HCT116 (cell line): ENCODE results near the gene MUC5B. TPM values are rescaled to one million over a fixed set of nuclear protein-coding genes. Genes with fewer than 3 reads are reported as not detected.

Source experiments
- ATAC-seq: fragments of 200-7000 bp; cut with Tn5 transposase; 2 replicates; pipeline ENCODE4 v1.9.1; 2020; ENCODE audit warnings: mild to moderate bottlenecking, moderate library complexity
- BruUV-seq: library from RNA; stranded (reverse); fragments of 400-500 nt; replicated peaks from 2 replicates; lab custom pipeline; 2021; lab: Mats Ljungman, UMichigan
- CTCF ChIA-PET: fragments of 300-600 bp; sonication (Branson Sonifier 250); formaldehyde crosslinking; loops from one replicate; lab custom pipeline; 2021; ENCODE audit warnings: antibody characterized with exemption; lab: Charles Lee
- POLR2A ChIA-PET: fragments of 300-600, 350-600 bp; sonication (Branson Sonifier 250); formaldehyde crosslinking; loops from one replicate; lab custom pipeline; 2021; ENCODE audit warnings: antibody characterized with exemption; lab: Charles Lee
- RAD21 ChIA-PET, 2 experiments: fragments of 300-600 bp; sonication (Branson Sonifier 250); formaldehyde crosslinking; loops; one replicate each; lab custom pipeline; 2023; ENCODE audit warnings: low total read pairs in 2 of 2; ENCODE audit not compliant: uncharacterized antibody in 2 of 2, unreplicated experiment in 2 of 2, low non-redundant PET in 1 of 2; lab: Charles Lee
- DNase-seq: peaks from one replicate; pipeline ENCODE4 v3.0.0-alpha.2; 2010; ENCODE audit warnings: low read depth, low spot score
- H2AFZ ChIP-seq: fragments of 200-600 bp; shearing (Covaris generic), sonication (generic); 2 replicates; pipeline ENCODE4 v1.6.1; 2017; ENCODE audit warnings: low read depth, mixed run types, mixed read lengths, antibody characterized with exemption, low read length; ENCODE audit not compliant: poor library complexity, severe bottlenecking
- H3K27ac ChIP-seq: 2 replicates; pipeline ENCODE4 v1.5.1; 2012; ENCODE audit warnings: low read depth, low read length
- H3K27me3 ChIP-seq: fragments of 200-600 bp; sonication (generic); 2 replicates; pipeline ENCODE4 v1.6.1; 2016; ENCODE audit warnings: mixed run types, low read length, mixed read lengths; ENCODE audit not compliant: insufficient read depth
- H3K36me3 ChIP-seq, 2 experiments: fragments of 200-500 bp in 1 of 2; fragments of 200-600 bp in 1 of 2; sonication (Bioruptor generic) in 1 of 2; sonication (generic) in 1 of 2; 2 replicates each; pipeline versions ENCODE4 v1.5.1 to v1.6.1; 2014 to 2016; ENCODE audit warnings: low read length in 2 of 2, inconsistent platforms in 1 of 2, mixed read lengths in 1 of 2, mixed run types in 1 of 2; ENCODE audit not compliant: insufficient read depth in 2 of 2, control insufficient read depth in 1 of 2
- H3K4me1 ChIP-seq, 2 experiments: fragments of 200-600 bp in 1 of 2; sonication (generic) in 1 of 2; 2 replicates each; pipeline versions ENCODE4 v1.5.1 to v1.6.1; 2012 to 2017; ENCODE audit warnings: low read length in 2 of 2, inconsistent platforms in 1 of 2, mild to moderate bottlenecking in 1 of 2, mixed read lengths in 1 of 2, mixed run types in 1 of 2, moderate library complexity in 1 of 2; ENCODE audit not compliant: insufficient read depth in 2 of 2, control insufficient read depth in 1 of 2
- H3K4me2 ChIP-seq: fragments of 200-600 bp; sonication (generic); 2 replicates; pipeline ENCODE4 v1.6.1; 2017; ENCODE audit warnings: mixed run types, low read length, mixed read lengths
- H3K4me3 ChIP-seq, 2 experiments: fragments of 200-600 bp in 1 of 2; sonication (generic) in 1 of 2; replicated peaks in 1 of 2; 2 replicates each; pipeline ENCODE4 v1.5.1; 2011 to 2016; ENCODE audit warnings: low read length in 2 of 2, control low read depth in 1 of 2, low read depth in 1 of 2, mild to moderate bottlenecking in 1 of 2, mixed read lengths in 1 of 2, mixed run types in 1 of 2
- H3K79me2 ChIP-seq: fragments of 200-600 bp; sonication (generic); 2 replicates; pipeline ENCODE4 v1.6.1; 2017; ENCODE audit warnings: mild to moderate bottlenecking, mixed run types, low read length, moderate library complexity, mixed read lengths; ENCODE audit not compliant: insufficient read depth
- H3K9ac ChIP-seq: fragments of 200-600 bp; sonication (generic); 2 replicates; pipeline ENCODE4 v1.6.1; 2016; ENCODE audit warnings: low read length, mixed read lengths
- H3K9me2 ChIP-seq: fragments of 200-600 bp; sonication (generic), shearing (Covaris generic); 2 replicates; pipeline ENCODE4 v1.6.1; 2017; ENCODE audit warnings: mixed run types, mild to moderate bottlenecking, moderate library complexity; ENCODE audit not compliant: insufficient read depth
- H3K9me3 ChIP-seq, 2 experiments: fragments of 200-500 bp in 1 of 2; fragments of 200-600 bp in 1 of 2; sonication (Bioruptor generic) in 1 of 2; sonication (generic) in 1 of 2; 2 replicates each; pipeline ENCODE4 v1.6.1; 2014 to 2017; ENCODE audit warnings: low read length in 2 of 2, mixed read lengths in 2 of 2, inconsistent platforms in 1 of 2, low read depth in 1 of 2, mild to moderate bottlenecking in 1 of 2, mixed run types in 1 of 2, moderate library complexity in 1 of 2; ENCODE audit not compliant: control insufficient read depth in 1 of 2, insufficient read depth in 1 of 2
- H4K20me1 ChIP-seq: fragments of 200-600 bp; sonication (generic), shearing (Covaris generic); 2 replicates; pipeline ENCODE4 v1.6.1; 2017; ENCODE audit warnings: mixed run types, mild to moderate bottlenecking, moderate library complexity; ENCODE audit not compliant: insufficient read depth
- ATF3 ChIP-seq: IDR thresholded peaks from 2 replicates; pipeline ENCODE4 v1.6.1; 2012
- CBX3 ChIP-seq: IDR thresholded peaks from 2 replicates; pipeline ENCODE4 v1.6.1; 2012; ENCODE audit warnings: low read depth
- CEBPB ChIP-seq: IDR thresholded peaks from 2 replicates; pipeline ENCODE4 v1.6.1; 2012; ENCODE audit warnings: low read depth
- CTCF ChIP-seq, 3 experiments: fragments of 200-600 bp in 1 of 3; sonication (generic) in 1 of 3; IDR thresholded peaks in 2 of 3; conservative IDR thresholded peaks in 1 of 3; 2 replicates each; pipeline ENCODE4 v1.5.1; 2012 to 2017; ENCODE audit warnings: low read depth in 2 of 3, low read length in 2 of 3, antibody characterized with exemption in 1 of 3, borderline replicate concordance in 1 of 3, control low read depth in 1 of 3, mild to moderate bottlenecking in 1 of 3, mixed read lengths in 1 of 3, mixed run types in 1 of 3, moderate library complexity in 1 of 3; ENCODE audit not compliant: insufficient read depth in 1 of 3
- EGR1 ChIP-seq: IDR thresholded peaks from 2 replicates; pipeline ENCODE4 v1.6.1; 2012; ENCODE audit warnings: low read depth
- ELF1 ChIP-seq: IDR thresholded peaks from 2 replicates; pipeline ENCODE4 v1.6.1; 2012; ENCODE audit warnings: low read depth, borderline replicate concordance
- EZH2 ChIP-seq: fragments of 200-600 bp; sonication (generic); IDR thresholded peaks from 2 replicates; pipeline ENCODE4 v1.6.1; 2017; ENCODE audit warnings: antibody characterized with exemption, mixed run types
- EZH2phosphoT487 ChIP-seq: fragments of 200-600 bp; IDR thresholded peaks from 2 replicates; pipeline ENCODE4 v1.6.1; 2018; ENCODE audit warnings: antibody characterized with exemption, borderline replicate concordance
- FOSL1 ChIP-seq: IDR thresholded peaks from 2 replicates; pipeline ENCODE4 v1.6.1; 2012; ENCODE audit warnings: low read depth
- JUND ChIP-seq: IDR thresholded peaks from 2 replicates; pipeline ENCODE4 v1.6.1; 2012
- MAX ChIP-seq: IDR thresholded peaks from 2 replicates; pipeline ENCODE4 v1.6.1; 2012
- POLR2A ChIP-seq: IDR thresholded peaks from 2 replicates; pipeline ENCODE4 v1.7.0; 2011; ENCODE audit warnings: borderline replicate concordance; ENCODE audit not compliant: insufficient read depth, insufficient read length; ENCODE audit errors: extremely low read depth
- POLR2AphosphoS5 ChIP-seq: IDR thresholded peaks from 2 replicates; pipeline ENCODE4 v1.6.1; 2011; ENCODE audit warnings: mild to moderate bottlenecking, low read depth, low read length, moderate library complexity
- RAD21 ChIP-seq: IDR thresholded peaks from 2 replicates; pipeline ENCODE4 v1.6.1; 2012; ENCODE audit warnings: low read depth, mild to moderate bottlenecking
- REST ChIP-seq: IDR thresholded peaks from 2 replicates; pipeline ENCODE4 v1.6.1; 2012; ENCODE audit warnings: low read depth
- TCF7L2 ChIP-seq: IDR thresholded peaks from 2 replicates; pipeline ENCODE4 v1.7.0; 2011; ENCODE audit warnings: borderline replicate concordance, inconsistent platforms; ENCODE audit not compliant: insufficient read depth, insufficient read length; ENCODE audit errors: extremely low read depth
- YY1 ChIP-seq: IDR thresholded peaks from 2 replicates; pipeline ENCODE4 v1.6.1; 2011; ENCODE audit warnings: low read length, low read depth, moderate library complexity, mild to moderate bottlenecking; ENCODE audit not compliant: insufficient replicate concordance; ENCODE audit errors: extremely low read depth
- ZBTB33 ChIP-seq: IDR thresholded peaks from 2 replicates; pipeline ENCODE4 v1.6.1; 2011; ENCODE audit warnings: mild to moderate bottlenecking, low read length, moderate library complexity; ENCODE audit not compliant: insufficient replicate concordance; ENCODE audit errors: extremely low read depth
- ZFX ChIP-seq: fragments of 450-650 bp; IDR thresholded peaks from 2 replicates; pipeline ENCODE4 v1.6.1; 2017
- ZNF274 ChIP-seq: fragments of 200-500 bp; sonication (Bioruptor generic); IDR thresholded peaks from 2 replicates; pipeline ENCODE4 v1.6.1; 2014; ENCODE audit warnings: mild to moderate bottlenecking, low read depth, low read length, inconsistent platforms
- intact Hi-C: fragments of 100-400 bp; cut with micrococcal nuclease; formaldehyde crosslinking; loops from 2 replicates; pipeline ENCODE4 v1.10.0; 2022
- total RNA-seq: library from RNA; stranded (reverse); gene quantifications from one replicate; pipeline ENCODE4 v1.2.1, GENCODE V29; 2021; ENCODE audit not compliant: unreplicated experiment

MUC5B gene
- total RNA-seq, 1 experiment from 2014 or later = 1.5 TPM

GRCh38 chr11:1218788-1219445 is 3.9 kb upstream of the MUC5B start:
- Histone ChIP-seq H4K20me1 (no peaks in the 10 kb centered on the region), H3K36me3 (no peaks in the 10 kb centered on the region), H3K79me2 (no peaks in the 10 kb centered on the region), H3K4me1 (no peaks in the 10 kb centered on the region), H2AFZ (no peak overlapping the region), H3K9me2 (no peaks in the 10 kb centered on the region), H3K9ac (no peak overlapping the region)
- BruUV-seq = no TSS peak
- TF ChIP-seq EGR1 (no peak), CTCF (IDR thresholded peaks at IDR 0.05 in 2 of 3, conservative IDR thresholded peaks at IDR 0.05 in 1 of 3; ENCODE audit: borderline replicate concordance in 1 of 3, insufficient read depth in 1 of 3, low read depth in 2 of 3, low read length in 2 of 3) (no peak), TCF7L2 (no peak), YY1 (no peak), ZBTB33 (no peak), REST (no peak), ZFX (no peak), POLR2AphosphoS5 (no peak), EZH2phosphoT487 (no peak), CEBPB (no peak), EZH2 (no peak), ELF1 (no peak), POLR2A (no peak), MAX (no peak), FOSL1 (no peak), ATF3 (no peak), JUND (no peak), RAD21 (no peak), CBX3 (no peak), ZNF274 (no peak)
- TF ChIP-seq, all 23 proteins: peak for 0
- ChIA-PET CTCF (no interaction called here), RAD21 (no interaction called here), POLR2A (no interaction called here)
- Histone ChIP-seq H3K27me3 (0 out of 2 replicates have a peak, but pooled peaks cover 9% of the 10 kb centered on the region), H3K4me3 (no peak overlapping the region), H3K27ac (no peak overlapping the region), H3K4me2 (no peak overlapping the region), H3K9me3 (no peaks in the 10 kb centered on the region)
- DNase-seq (no peak), ATAC-seq (no peak)
- intact Hi-C loops = no loop called here
